ENCODE measurements around the gene USP17L20. TPM values are rescaled to one million over a fixed set of nuclear protein-coding genes. Genes with fewer than 3 reads are reported as not detected.
"Not testable (repeated sequence)": the region's sequence is repeated elsewhere in the genome, so short reads cannot be mapped to it uniquely, and the experiment has no call there.

Gene USP17L20
- total RNA-seq, 2 donors from 2014 or later = not detected

GRCh38 chr4:9230249-9230648, 27.7 kb upstream of the USP17L20 start:
- WGBS, 2 experiments (ENCODE audit: insufficient coverage in 1 of 2, insufficient read length in 1 of 2) = 66% methylated on average over 6 of the region's 8 CpGs; no CpG with 5 or more reads in 1 of the 2 experiments
- not testable (repeated sequence) for H3K4me3 Mint-ChIP-seq; H3K4me1 Mint-ChIP-seq; DNase-seq; H3K27ac ChIP-seq (ENCODE audit: low read depth, low read length); H3K4me3 ChIP-seq (ENCODE audit: low read length); H3K9ac ChIP-seq (ENCODE audit: extremely low read depth, low read length, poor library complexity, severe bottlenecking); H3K4me1 ChIP-seq (ENCODE audit: control insufficient read depth, insufficient read depth, low read length); H3K9me3 Mint-ChIP-seq; H3K27ac Mint-ChIP-seq; H3K36me3 ChIP-seq (ENCODE audit: control insufficient read depth, insufficient read depth, low read length); H3K27me3 ChIP-seq (ENCODE audit: control insufficient read depth, insufficient read depth, low read length, poor library complexity, severe bottlenecking); H3K9me3 ChIP-seq (ENCODE audit: control insufficient read depth, low read length); H3K27me3 Mint-ChIP-seq (ENCODE audit: insufficient read depth); H3K36me3 Mint-ChIP-seq (ENCODE audit: low read depth)

- not testable (repeated sequence) for H3K4me1 ChIP-seq (ENCODE audit: control insufficient read depth, insufficient read depth, low read length); H3K9ac ChIP-seq (ENCODE audit: extremely low read depth, low read length, poor library complexity, severe bottlenecking); H3K36me3 ChIP-seq (ENCODE audit: control insufficient read depth, insufficient read depth, low read length); H3K36me3 Mint-ChIP-seq (ENCODE audit: low read depth); H3K27ac ChIP-seq (ENCODE audit: low read depth, low read length); H3K4me3 ChIP-seq (ENCODE audit: low read length); DNase-seq; H3K9me3 ChIP-seq (ENCODE audit: control insufficient read depth, low read length); H3K4me1 Mint-ChIP-seq; H3K9me3 Mint-ChIP-seq; H3K27ac Mint-ChIP-seq; H3K27me3 ChIP-seq (ENCODE audit: control insufficient read depth, insufficient read depth, low read length, poor library complexity, severe bottlenecking); H3K27me3 Mint-ChIP-seq (ENCODE audit: insufficient read depth); H3K4me3 Mint-ChIP-seq
- WGBS, 2 experiments (ENCODE audit: insufficient coverage in 1 of 2, insufficient read length in 1 of 2) = no CpG with 5 or more reads among the region's 15 CpGs
Measured at GRCh38 chr4:9234085-9234484, 23.8 kb upstream of the USP17L20 start, which contains the start of gene USP17L15. Gene USP17L15, plus strand, starts transcription at chr4:9234385. Its CDS starts 0 bp downstream, at chr4:9234385.

- not testable (repeated sequence) for H3K9ac ChIP-seq (ENCODE audit: extremely low read depth, low read length, poor library complexity, severe bottlenecking); H3K27ac ChIP-seq (ENCODE audit: low read depth, low read length); H3K4me1 Mint-ChIP-seq; H3K27me3 Mint-ChIP-seq (ENCODE audit: insufficient read depth); H3K4me3 ChIP-seq (ENCODE audit: low read length); H3K4me1 ChIP-seq (ENCODE audit: control insufficient read depth, insufficient read depth, low read length); H3K9me3 Mint-ChIP-seq; H3K27me3 ChIP-seq (ENCODE audit: control insufficient read depth, insufficient read depth, low read length, poor library complexity, severe bottlenecking); H3K36me3 ChIP-seq (ENCODE audit: control insufficient read depth, insufficient read depth, low read length); H3K4me3 Mint-ChIP-seq; H3K9me3 ChIP-seq (ENCODE audit: control insufficient read depth, low read length); H3K27ac Mint-ChIP-seq; H3K36me3 Mint-ChIP-seq (ENCODE audit: low read depth)
- DNase-seq = peak; percentile 20
- no CpG with 5 or more reads among the region's 12 CpGs for WGBS, 2 experiments (ENCODE audit: insufficient coverage in 1 of 2, insufficient read length in 1 of 2)
Measured at GRCh38 chr4:9238461-9238860, 19.5 kb upstream of the USP17L20 start.

GRCh38 chr4:9243579-9243978, 14.3 kb upstream of the USP17L20 start, which contains the start of gene USP17L17:
Gene USP17L17, plus strand, starts transcription at chr4:9243879. Its CDS starts 0 bp downstream, at chr4:9243879.
- not testable (repeated sequence) for H3K27ac Mint-ChIP-seq; H3K4me1 Mint-ChIP-seq; H3K4me3 Mint-ChIP-seq; H3K36me3 Mint-ChIP-seq (ENCODE audit: low read depth); H3K4me1 ChIP-seq (ENCODE audit: control insufficient read depth, insufficient read depth, low read length); H3K36me3 ChIP-seq (ENCODE audit: control insufficient read depth, insufficient read depth, low read length); H3K9me3 Mint-ChIP-seq; H3K4me3 ChIP-seq (ENCODE audit: low read length); H3K9me3 ChIP-seq (ENCODE audit: control insufficient read depth, low read length); H3K27me3 ChIP-seq (ENCODE audit: control insufficient read depth, insufficient read depth, low read length, poor library complexity, severe bottlenecking); DNase-seq; H3K27me3 Mint-ChIP-seq (ENCODE audit: insufficient read depth); H3K9ac ChIP-seq (ENCODE audit: extremely low read depth, low read length, poor library complexity, severe bottlenecking); H3K27ac ChIP-seq (ENCODE audit: low read depth, low read length)
- WGBS, 2 experiments (ENCODE audit: insufficient coverage in 1 of 2, insufficient read length in 1 of 2) = no CpG with 5 or more reads among the region's 14 CpGs

GRCh38 chr4:9247953-9248680, 9.8 kb upstream of the USP17L20 start, which contains the start of gene USP17L18:
Gene USP17L18, plus strand, starts transcription at chr4:9248630. Its CDS starts 0 bp downstream, at chr4:9248630.
- DNase-seq = peak; percentile 10
- H3K27me3 Mint-ChIP-seq (ENCODE audit: insufficient read depth); H3K4me3 ChIP-seq (ENCODE audit: low read length); H3K36me3 ChIP-seq (ENCODE audit: control insufficient read depth, insufficient read depth, low read length); H3K27ac Mint-ChIP-seq; H3K27ac ChIP-seq (ENCODE audit: low read depth, low read length); H3K9me3 Mint-ChIP-seq; H3K4me1 Mint-ChIP-seq; H3K27me3 ChIP-seq (ENCODE audit: control insufficient read depth, insufficient read depth, low read length, poor library complexity, severe bottlenecking); H3K4me3 Mint-ChIP-seq; H3K4me1 ChIP-seq (ENCODE audit: control insufficient read depth, insufficient read depth, low read length); H3K9me3 ChIP-seq (ENCODE audit: control insufficient read depth, low read length); H3K9ac ChIP-seq (ENCODE audit: extremely low read depth, low read length, poor library complexity, severe bottlenecking); H3K36me3 Mint-ChIP-seq (ENCODE audit: low read depth): not testable (repeated sequence)
- WGBS, 2 experiments (ENCODE audit: insufficient coverage in 1 of 2, insufficient read length in 1 of 2) = 87% methylated on average over 4 of the region's 26 CpGs; no CpG with 5 or more reads in 1 of the 2 experiments

GRCh38 chr4:9253078-9253477, 4.8 kb upstream of the USP17L20 start, which contains the start of gene USP17L19:
Gene USP17L19, plus strand, starts transcription at chr4:9253378. Its CDS starts 0 bp downstream, at chr4:9253378.
- not testable (repeated sequence) for H3K4me3 ChIP-seq (ENCODE audit: low read length); H3K9ac ChIP-seq (ENCODE audit: extremely low read depth, low read length, poor library complexity, severe bottlenecking); H3K27me3 ChIP-seq (ENCODE audit: control insufficient read depth, insufficient read depth, low read length, poor library complexity, severe bottlenecking); H3K4me1 ChIP-seq (ENCODE audit: control insufficient read depth, insufficient read depth, low read length); H3K27ac Mint-ChIP-seq; H3K9me3 ChIP-seq (ENCODE audit: control insufficient read depth, low read length); H3K27me3 Mint-ChIP-seq (ENCODE audit: insufficient read depth); DNase-seq; H3K9me3 Mint-ChIP-seq; H3K27ac ChIP-seq (ENCODE audit: low read depth, low read length); H3K4me1 Mint-ChIP-seq; H3K36me3 Mint-ChIP-seq (ENCODE audit: low read depth); H3K36me3 ChIP-seq (ENCODE audit: control insufficient read depth, insufficient read depth, low read length); H3K4me3 Mint-ChIP-seq
- WGBS, 2 experiments (ENCODE audit: insufficient coverage in 1 of 2, insufficient read length in 1 of 2) = no CpG with 5 or more reads among the region's 13 CpGs

GRCh38 chr4:9262572-9262971, 4.6 kb downstream of the USP17L20 start, which contains the start of gene USP17L21:
Gene USP17L21, plus strand, starts transcription at chr4:9262872. Its CDS starts 0 bp downstream, at chr4:9262872.
- not testable (repeated sequence) for H3K27ac Mint-ChIP-seq, H3K9me3 Mint-ChIP-seq

More at GRCh38 chr4:9262572-9262971, 4.6 kb downstream of the USP17L20 start, which contains the start of gene USP17L21:
- H3K4me3 Mint-ChIP-seq; H3K4me1 ChIP-seq (ENCODE audit: control insufficient read depth, insufficient read depth, low read length); H3K27ac ChIP-seq (ENCODE audit: low read depth, low read length); H3K9me3 ChIP-seq (ENCODE audit: control insufficient read depth, low read length); H3K4me3 ChIP-seq (ENCODE audit: low read length); H3K36me3 Mint-ChIP-seq (ENCODE audit: low read depth); H3K27me3 ChIP-seq (ENCODE audit: control insufficient read depth, insufficient read depth, low read length, poor library complexity, severe bottlenecking); H3K9ac ChIP-seq (ENCODE audit: extremely low read depth, low read length, poor library complexity, severe bottlenecking); H3K36me3 ChIP-seq (ENCODE audit: control insufficient read depth, insufficient read depth, low read length); DNase-seq; H3K27me3 Mint-ChIP-seq (ENCODE audit: insufficient read depth); H3K4me1 Mint-ChIP-seq: not testable (repeated sequence)
- WGBS, 2 experiments (ENCODE audit: insufficient coverage in 1 of 2, insufficient read length in 1 of 2) = no CpG with 5 or more reads among the region's 13 CpGs
